ENCODE measurements around the gene SCARB1. TPM values are rescaled to one million over a fixed set of nuclear protein-coding genes. Genes with fewer than 3 reads are reported as not detected.

Gene SCARB1
- total RNA-seq, 1 experiment from 2014 or later, result 359 TPM

GRCh38 chr12:124772289-124773170, 91.1 kb downstream of the SCARB1 start:
- no peak for TF ChIP-seq CTCF (IDR thresholded peaks at IDR 0.05)
- no peak for TF ChIP-seq POLR2AphosphoS5 (IDR thresholded peaks at IDR 0.05; ENCODE audit: low read depth, low read length)
- no peak for TF ChIP-seq REST (IDR thresholded peaks at IDR 0.05; ENCODE audit: insufficient read depth in 1 of 2, low read depth in 2 of 2, low read length in 1 of 2)
- no peak for TF ChIP-seq TCF7L2 (IDR thresholded peaks at IDR 0.05; ENCODE audit: low read depth, low read length)
- no peak for TF ChIP-seq SIN3A (IDR thresholded peaks at IDR 0.05; ENCODE audit: borderline replicate concordance, insufficient read depth, low read depth, low read length)
- no peak overlapping the region for H3K27ac ChIP-seq (ENCODE audit: low read length)
- DNase-seq (ENCODE audit: low read depth, low spot score) (no peak), ATAC-seq (peak; percentile 33)
- in situ Hi-C loops (cut with HindIII; ENCODE audit: low pct_unique_long_range_greater_than_20kb, low sequenced_read_pairs), result no loop called here
- POLR2A ChIA-PET, result no interaction called here
- peaks cover 38% of the 10 kb centered on the region for H3K4me1 ChIP-seq (ENCODE audit: control insufficient read depth, insufficient read depth, low read length)
- peak overlapping the region in 1 of 2 experiments; percentile 32; a peak in 1 of 4 replicates for H3K4me3 ChIP-seq (ENCODE audit: low read depth in 2 of 2, low read length in 2 of 2)
- H3K27me3 ChIP-seq (ENCODE audit: control insufficient read depth, insufficient read depth, low read length), result no peaks in the 10 kb centered on the region
- intact Hi-C loops (cut with micrococcal nuclease; ENCODE audit: unreplicated experiment), result loop anchor here (5.0 to 10.0 kb wide), 2 partner anchors 132 to 735 kb away; no protein-coding TSS in a partner anchor
- no peaks in the 10 kb centered on the region for H3K36me3 ChIP-seq (ENCODE audit: control insufficient read depth, insufficient read depth, low read length)
- BruUV-seq (replicated peaks), result no TSS peak
- CTCF ChIA-PET, result interaction anchor here (0.5 to 0.7 kb wide), 2 partner anchors 133 to 200 kb away, joined by 3 read pairs; no protein-coding TSS in a partner anchor
- H3K9me3 ChIP-seq (ENCODE audit: control insufficient read depth, insufficient read depth, low read depth, low read length), result no peaks in the 10 kb centered on the region

- ATAC-seq, result peak; percentile 66
- POLR2A ChIA-PET, result no interaction called here
- in situ Hi-C loops (cut with HindIII; ENCODE audit: low pct_unique_long_range_greater_than_20kb, low sequenced_read_pairs) (no loop called here), intact Hi-C loops (cut with micrococcal nuclease; ENCODE audit: unreplicated experiment) (loop anchor here (5.0 to 10.0 kb wide), 2 partner anchors 133 to 734 kb away; no protein-coding TSS in a partner anchor)
- Histone ChIP-seq H3K27me3 (ENCODE audit: control insufficient read depth, insufficient read depth, low read length) (no peaks in the 10 kb centered on the region), H3K4me3 (ENCODE audit: low read depth in 2 of 2, low read length in 2 of 2) (peak overlapping the region in 1 of 2 experiments; percentile 32; a peak in 2 of 4 replicates), H3K9me3 (ENCODE audit: control insufficient read depth, insufficient read depth, low read depth, low read length) (no peaks in the 10 kb centered on the region), H3K36me3 (ENCODE audit: control insufficient read depth, insufficient read depth, low read length) (no peaks in the 10 kb centered on the region), H3K27ac (ENCODE audit: low read length) (peak overlapping the region; percentile 63), H3K4me1 (ENCODE audit: control insufficient read depth, insufficient read depth, low read length) (peaks cover 45% of the 10 kb centered on the region)
- TF ChIP-seq CTCF (IDR thresholded peaks at IDR 0.05), result peak; percentile 98
- TF ChIP-seq REST (IDR thresholded peaks at IDR 0.05; ENCODE audit: insufficient read depth in 1 of 2, low read depth in 2 of 2, low read length in 1 of 2), result no peak
- TF ChIP-seq POLR2AphosphoS5 (IDR thresholded peaks at IDR 0.05; ENCODE audit: low read depth, low read length), result no peak
- no peak for TF ChIP-seq SIN3A (IDR thresholded peaks at IDR 0.05; ENCODE audit: borderline replicate concordance, insufficient read depth, low read depth, low read length)
- TF ChIP-seq TCF7L2 (IDR thresholded peaks at IDR 0.05; ENCODE audit: low read depth, low read length), result no peak
- DNase-seq (ENCODE audit: low read depth, low spot score), result no peak
- no TSS peak for BruUV-seq (replicated peaks)
- CTCF ChIA-PET, result interaction anchor here (0.5 to 0.8 kb wide), 3 partner anchors 132 to 379 kb away, joined by 3 to 5 read pairs (median 3); no protein-coding TSS in a partner anchor
These were observed 92.0 kb downstream of the SCARB1 start for GRCh38 chr12:124771462-124772288.

All from Panc1 (cell line).